Left lung (tissue), 10 donors: ENCODE results near the gene RAPSN. TPM values are rescaled to one million over a fixed set of nuclear protein-coding genes. Genes with fewer than 3 reads are reported as not detected.
A peak's percentile ranks its signal among the peaks of the same experiment; 100 is the strongest.

Source experiments
- ATAC-seq: fragments of 200-7000 bp; cut with Tn5 transposase; one replicate; pipeline ENCODE4 v1.9.1; 2020; ENCODE audit warnings: moderate library complexity
- DNase-seq, 4 donors: peaks; one replicate each; pipeline ENCODE4 v3.0.0-alpha.2; 2013 to 2020
- H3K27ac ChIP-seq, 2 donors: fragments of 200-600 bp; sonication (generic) in 1 of 2; one replicate each; pipeline versions ENCODE4 v1.5.0 to v1.8.0; 2020 to 2021
- H3K27me3 ChIP-seq, 2 donors: fragments of 200-600 bp; sonication (generic) in 1 of 2; one replicate each; pipeline versions ENCODE4 v1.5.0 to v1.8.0; 2020 to 2021
- H3K36me3 ChIP-seq, 2 donors: fragments of 200-600 bp; sonication (generic) in 1 of 2; one replicate each; pipeline versions ENCODE4 v1.5.0 to v1.8.0; 2020 to 2021
- H3K4me1 ChIP-seq, 2 donors: fragments of 200-600 bp; one replicate each; pipeline ENCODE4 v1.8.0; 2021
- H3K4me3 ChIP-seq, 2 donors: fragments of 200-600 bp; sonication (generic) in 1 of 2; one replicate each; pipeline versions ENCODE4 v1.5.0 to v1.8.0; 2020 to 2021; ENCODE audit warnings: mild to moderate bottlenecking in 1 of 2
- H3K9me3 ChIP-seq, 2 donors: fragments of 200-600 bp; sonication (generic) in 1 of 2; one replicate each; pipeline versions ENCODE4 v1.5.0 to v1.8.0; 2020 to 2021
- CTCF ChIP-seq, 2 donors: fragments of 200-600 bp; sonication (generic) in 1 of 2; IDR thresholded peaks; one replicate each; pipeline versions ENCODE4 v1.5.0 to v1.8.0; 2021; ENCODE audit warnings: antibody characterized with exemption in 2 of 2
- intact Hi-C, 2 donors: fragments of 100-400 bp; cut with DNase I; formaldehyde crosslinking; loops; one replicate each; pipeline versions ENCODE4 v1.11.2 to v1.14.2; 2022
- polyA plus RNA-seq, 6 donors: library from polyadenylated mRNA; unstranded; fragments of 120-200 nt; gene quantifications; one replicate each; pipeline ENCODE4 v1.2.1, GENCODE V29; 2013; ENCODE audit not compliant: insufficient read length in 6 of 6
- total RNA-seq, 2 donors: library from RNA; stranded (reverse); fragmentation: NEBNext Ultra II Directional; extraction: Animal tissue kit (Norgen Biotek cat#: 25700); gene quantifications; one replicate each; pipeline ENCODE4 v1.2.1, GENCODE V29; 2021
- donor health status: DM: no; HTN: yes; CAD: no.
- donor health status: DM: no; HTN: no; CAD: no.

The RAPSN gene
- total and polyA plus RNA-seq, 8 donors, result 0.26 to 1.0 (median 0.51) TPM

- Histone ChIP-seq H3K4me3 (peak overlapping the region in 1 of 2 donors; percentile 40), H3K27me3 (no peaks in the 10 kb centered on the region), H3K9me3 (no peaks in the 10 kb centered on the region), H3K4me1 (peaks cover 0 to 83% of the 10 kb centered on the region in 2 donors), H3K27ac (peak overlapping the region; percentile 92 to 97), H3K36me3 (no peaks in the 10 kb centered on the region)
- TF ChIP-seq CTCF (IDR thresholded peaks at IDR 0.05), result no peak
- DNase-seq (peak in 1 of 4 donors; percentile 33), ATAC-seq (no peak)
- intact Hi-C loops, result no loop called here
Measured at GRCh38 chr11:47392546-47393162, 56.3 kb downstream of the RAPSN start.

GRCh38 chr11:47391711-47392432 is 57.1 kb downstream of the RAPSN start:
- peak overlapping the region; percentile 92 to 97 for H3K27ac ChIP-seq
- ATAC-seq, result no peak
- no peaks in the 10 kb centered on the region for H3K36me3 ChIP-seq
- DNase-seq, result peak in 1 of 4 donors; percentile 81
- no peak for TF ChIP-seq CTCF (IDR thresholded peaks at IDR 0.05)
- intact Hi-C loops, result no loop called here
- H3K9me3 ChIP-seq, result no peaks in the 10 kb centered on the region
- peaks cover 0 to 90% of the 10 kb centered on the region in 2 donors for H3K4me1 ChIP-seq
- H3K4me3 ChIP-seq, result no peak overlapping the region
- H3K27me3 ChIP-seq, result no peaks in the 10 kb centered on the region

GRCh38 chr11:47391077-47391583 is 57.8 kb downstream of the RAPSN start:
- intact Hi-C loops, result no loop called here
- peak; percentile 29 for ATAC-seq
- Histone ChIP-seq H3K4me3 (no peak overlapping the region), H3K36me3 (no peaks in the 10 kb centered on the region), H3K9me3 (no peaks in the 10 kb centered on the region), H3K27me3 (no peaks in the 10 kb centered on the region), H3K4me1 (peaks cover 0 to 92% of the 10 kb centered on the region in 2 donors), H3K27ac (peak overlapping the region; percentile 55 to 97)
- no peak for TF ChIP-seq CTCF (IDR thresholded peaks at IDR 0.05)
- DNase-seq, result peak in 2 of 4 donors; percentile 82 to 92

- TF ChIP-seq CTCF (IDR thresholded peaks at IDR 0.05), result no peak
- Histone ChIP-seq H3K27ac (peak overlapping the region; percentile 55 to 97), H3K36me3 (no peaks in the 10 kb centered on the region), H3K4me3 (no peak overlapping the region), H3K9me3 (no peaks in the 10 kb centered on the region), H3K4me1 (peaks cover 0 to 84% of the 10 kb centered on the region in 2 donors), H3K27me3 (no peaks in the 10 kb centered on the region)
- intact Hi-C loops, result no loop called here
- DNase-seq (peak in 1 of 4 donors; percentile 56), ATAC-seq (no peak)
Measured at GRCh38 chr11:47390422-47390760, 58.5 kb downstream of the RAPSN start.
